Measurements from ENCODE around the gene SPAG16. TPM values are rescaled to one million over a fixed set of nuclear protein-coding genes. Genes with fewer than 3 reads are reported as not detected.

Gene SPAG16
- total and polyA plus RNA-seq, 2 donors (not counting 1 experiment from before 2014, with no cell fraction given), result 24.1 to 36.8 TPM

DNA sequence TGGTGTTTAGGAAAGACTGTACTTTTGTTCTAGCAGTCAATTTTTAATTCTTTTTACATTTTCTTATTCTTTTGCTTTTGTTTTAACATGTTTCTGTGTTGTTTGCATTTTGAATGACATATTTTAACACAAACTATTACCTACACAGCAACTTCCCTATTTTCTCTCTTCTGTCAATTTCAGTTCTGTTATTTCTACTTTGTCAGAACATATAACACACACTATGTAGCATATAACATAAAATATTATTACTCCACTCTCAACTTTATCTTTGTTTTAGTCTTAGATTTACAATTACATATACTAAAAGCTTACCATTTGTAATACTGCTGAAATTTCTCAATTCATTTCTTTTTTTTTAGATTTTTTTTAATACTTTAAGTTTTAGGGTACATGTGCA lies 753.9 kb downstream of the SPAG16 start:
- Histone ChIP-seq H3K79me2 (ENCODE audit: control insufficient read depth, insufficient read depth, low read length) (no peaks in the 10 kb centered on the region), H3K27me3 (ENCODE audit: control insufficient read depth, insufficient read depth, low read length) (no peaks in the 10 kb centered on the region), H3K9me3 (ENCODE audit: control insufficient read depth, insufficient read depth, low read depth, low read length) (no peaks in the 10 kb centered on the region), H3K4me1 (ENCODE audit: control insufficient read depth, extremely low read depth, insufficient read depth, low read length) (no peaks in the 10 kb centered on the region), H3K9ac (ENCODE audit: insufficient read depth, low read length) (no peak overlapping the region), H3K36me3 (ENCODE audit: control insufficient read depth, insufficient read depth, low read length) (no peaks in the 10 kb centered on the region), H3K4me2 (ENCODE audit: extremely low read depth, insufficient read depth, low read length) (no peak overlapping the region), H2AFZ (ENCODE audit: low read length) (no peak overlapping the region), H4K20me1 (ENCODE audit: control insufficient read depth, extremely low read depth, insufficient read depth, low read length) (no peaks in the 10 kb centered on the region), H3K4me3 (replicated peaks in 1 of 4; ENCODE audit: control extremely low read depth in 1 of 4, insufficient read depth in 1 of 4, low read depth in 3 of 4, low read length in 4 of 4) (no peak overlapping the region), H3K27ac (ENCODE audit: insufficient read depth, low read length) (no peak overlapping the region)
- DNase-seq (ENCODE audit: low read depth in 2 of 2), result no peak
- TF ChIP-seq EZH2 (IDR thresholded peaks at IDR 0.05; ENCODE audit: low read length, missing control alignments) (no peak), CTCF (conservative IDR thresholded peaks at IDR 0.05 in 1 of 2, IDR thresholded peaks at IDR 0.05 in 1 of 2; ENCODE audit: low read depth in 1 of 2, low read length in 2 of 2) (no peak)

- Histone ChIP-seq H3K9ac (ENCODE audit: insufficient read depth, low read length) (no peak overlapping the region), H3K79me2 (ENCODE audit: control insufficient read depth, insufficient read depth, low read length) (no peaks in the 10 kb centered on the region), H3K27ac (ENCODE audit: insufficient read depth, low read length) (no peak overlapping the region), H4K20me1 (ENCODE audit: control insufficient read depth, extremely low read depth, insufficient read depth, low read length) (no peaks in the 10 kb centered on the region), H3K4me3 (replicated peaks in 1 of 4; ENCODE audit: control extremely low read depth in 1 of 4, insufficient read depth in 1 of 4, low read depth in 3 of 4, low read length in 4 of 4) (no peak overlapping the region), H2AFZ (ENCODE audit: low read length) (no peak overlapping the region), H3K27me3 (ENCODE audit: control insufficient read depth, insufficient read depth, low read length) (no peaks in the 10 kb centered on the region), H3K4me1 (ENCODE audit: control insufficient read depth, extremely low read depth, insufficient read depth, low read length) (no peaks in the 10 kb centered on the region), H3K4me2 (ENCODE audit: extremely low read depth, insufficient read depth, low read length) (no peak overlapping the region), H3K36me3 (ENCODE audit: control insufficient read depth, insufficient read depth, low read length) (no peaks in the 10 kb centered on the region), H3K9me3 (ENCODE audit: control insufficient read depth, insufficient read depth, low read depth, low read length) (no peaks in the 10 kb centered on the region)
- no peak for DNase-seq (ENCODE audit: low read depth in 2 of 2)
- no peak for TF ChIP-seq EZH2 (IDR thresholded peaks at IDR 0.05; ENCODE audit: low read length, missing control alignments)
- no peak for TF ChIP-seq CTCF (conservative IDR thresholded peaks at IDR 0.05 in 1 of 2, IDR thresholded peaks at IDR 0.05 in 1 of 2; ENCODE audit: low read depth in 1 of 2, low read length in 2 of 2)
These were observed 766.5 kb downstream of the SPAG16 start for GRCh38 chr2:214050731-214051130.

DNA sequence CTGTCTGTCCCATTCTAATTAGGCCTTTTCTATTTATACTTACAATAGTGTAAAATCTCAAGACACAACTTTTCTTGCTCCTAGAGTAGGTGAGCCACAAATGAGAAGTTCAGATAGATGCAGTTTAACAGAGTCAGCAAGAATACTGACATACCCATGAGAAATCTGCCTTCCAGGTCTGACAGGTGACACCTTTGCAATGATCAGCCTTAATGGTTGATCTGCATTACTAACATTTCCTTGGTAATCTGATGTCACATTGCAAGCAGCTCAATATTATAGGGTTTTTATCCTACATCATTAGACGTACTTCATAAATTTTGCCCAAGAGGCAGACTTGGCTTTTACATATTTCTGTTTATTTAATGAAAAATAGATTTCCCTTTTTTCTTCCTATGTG lies 767.3 kb downstream of the SPAG16 start:
- no peaks in the 10 kb centered on the region for H3K79me2 ChIP-seq (ENCODE audit: control insufficient read depth, insufficient read depth, low read length)
- no peak for TF ChIP-seq EZH2 (IDR thresholded peaks at IDR 0.05; ENCODE audit: low read length, missing control alignments)
- no peak for TF ChIP-seq CTCF (conservative IDR thresholded peaks at IDR 0.05 in 1 of 2, IDR thresholded peaks at IDR 0.05 in 1 of 2; ENCODE audit: low read depth in 1 of 2, low read length in 2 of 2)
- no peaks in the 10 kb centered on the region for H3K9me3 ChIP-seq (ENCODE audit: control insufficient read depth, insufficient read depth, low read depth, low read length)
- H3K4me1 ChIP-seq (ENCODE audit: control insufficient read depth, extremely low read depth, insufficient read depth, low read length), result no peaks in the 10 kb centered on the region
- H3K27me3 ChIP-seq (ENCODE audit: control insufficient read depth, insufficient read depth, low read length), result no peaks in the 10 kb centered on the region
- no peak overlapping the region for H3K27ac ChIP-seq (ENCODE audit: insufficient read depth, low read length)
- H3K4me2 ChIP-seq (ENCODE audit: extremely low read depth, insufficient read depth, low read length), result no peak overlapping the region
- H3K36me3 ChIP-seq (ENCODE audit: control insufficient read depth, insufficient read depth, low read length), result no peaks in the 10 kb centered on the region
- H2AFZ ChIP-seq (ENCODE audit: low read length), result no peak overlapping the region
- H4K20me1 ChIP-seq (ENCODE audit: control insufficient read depth, extremely low read depth, insufficient read depth, low read length), result no peaks in the 10 kb centered on the region
- no peak overlapping the region for H3K9ac ChIP-seq (ENCODE audit: insufficient read depth, low read length)
- no peak overlapping the region for H3K4me3 ChIP-seq (replicated peaks in 1 of 4; ENCODE audit: control extremely low read depth in 1 of 4, insufficient read depth in 1 of 4, low read depth in 3 of 4, low read length in 4 of 4)
- no peak for DNase-seq (ENCODE audit: low read depth in 2 of 2)

Data from fibroblast of lung (primary cell).